Raji (cell line): ENCODE measurements around the gene TAC1.

Experiments used
- POLR2A ChIP-seq: IDR thresholded peaks from 2 replicates; pipeline ENCODE4 v1.6.1; 2011; ENCODE audit warnings: low read depth, low read length, control low read depth; ENCODE audit not compliant: insufficient read depth

The TAC1 gene

GRCh38 chr7:97731736-97732564 lies at the start of gene TAC1:
Gene TAC1, plus strand, starts transcription at chr7:97732086. Its CDS starts 527 bp downstream, at chr7:97732613.
- TF ChIP-seq POLR2A: no peak

- no peak for TF ChIP-seq POLR2A
Measured at GRCh38 chr7:97685952-97686351, 45.9 kb upstream of the TAC1 start.

GRCh38 chr7:97693586-97693985 lies 38.3 kb upstream of the TAC1 start:
- TF ChIP-seq POLR2A: no peak

GRCh38 chr7:97694355-97694754 lies 37.5 kb upstream of the TAC1 start:
- TF ChIP-seq POLR2A: no peak

GRCh38 chr7:97697396-97697795 lies 34.5 kb upstream of the TAC1 start:
- no peak for TF ChIP-seq POLR2A

- no peak for TF ChIP-seq POLR2A
Measured at GRCh38 chr7:97722386-97722785, 9.5 kb upstream of the TAC1 start.

- TF ChIP-seq POLR2A: no peak
Measured at GRCh38 chr7:97732565-97733275, 834 bp downstream of the TAC1 start.

- TF ChIP-seq POLR2A: no peak
Measured at GRCh38 chr7:97733276-97734161, 1.6 kb downstream of the TAC1 start.

GRCh38 chr7:97734255-97734654 lies 2.4 kb downstream of the TAC1 start:
- no peak for TF ChIP-seq POLR2A

GRCh38 chr7:97735075-97735474 lies 3.2 kb downstream of the TAC1 start:
- TF ChIP-seq POLR2A: no peak

GRCh38 chr7:97748482-97748881 lies 16.6 kb downstream of the TAC1 start:
- TF ChIP-seq POLR2A: no peak

GRCh38 chr7:97751566-97751965 lies 19.7 kb downstream of the TAC1 start:
- TF ChIP-seq POLR2A: no peak

GRCh38 chr7:97752215-97752614 lies 20.3 kb downstream of the TAC1 start:
- no peak for TF ChIP-seq POLR2A

- no peak for TF ChIP-seq POLR2A
Measured at GRCh38 chr7:97757824-97758223, 25.9 kb downstream of the TAC1 start.

- TF ChIP-seq POLR2A: no peak
Measured at GRCh38 chr7:97770850-97771249, 39.0 kb downstream of the TAC1 start.
